ENCODE data around the gene KCNQ5. TPM values are rescaled to one million over a fixed set of nuclear protein-coding genes. Genes with fewer than 3 reads are reported as not detected.

Gene KCNQ5
- total and polyA plus RNA-seq, 2 of the 8 experiments (the other 6 are each of a cell fraction or from before 2014, with no cell fraction given): 0.83 to 1.2 TPM

- no peak for TF ChIP-seq SUZ12 (IDR thresholded peaks at IDR 0.05; ENCODE audit: low read length)
- no peak for TF ChIP-seq EP300 (IDR thresholded peaks at IDR 0.05; ENCODE audit: borderline replicate concordance in 1 of 2, low read depth in 2 of 2, low read length in 2 of 2)
- no peak for TF ChIP-seq CBX8 (IDR thresholded peaks at IDR 0.05; ENCODE audit: borderline replicate concordance, low read depth, low read length)
- TF ChIP-seq E2F6 (IDR thresholded peaks at IDR 0.05): no peak
- TF ChIP-seq POLR2A (IDR thresholded peaks at IDR 0.05; ENCODE audit: control extremely low read depth in 1 of 2, low read depth in 2 of 2, low read length in 2 of 2): no peak
- TF ChIP-seq KDM5A (IDR thresholded peaks at IDR 0.05; ENCODE audit: low read length): no peak
- TF ChIP-seq HDAC2 (IDR thresholded peaks at IDR 0.05; ENCODE audit: borderline replicate concordance in 1 of 2, low read depth in 2 of 2, low read length in 2 of 2): no peak
Observed at GRCh38 chr6:73050706-73051105, 428.8 kb downstream of the KCNQ5 start (continued).

Measured in H1 (cell line).